Caco-2 (cell line): ENCODE results near the gene KCNJ8. TPM values are rescaled to one million over a fixed set of nuclear protein-coding genes. Genes with fewer than 3 reads are reported as not detected.
"Not testable (repeated sequence)": the region's sequence is repeated elsewhere in the genome, so short reads cannot be mapped to it uniquely, and the experiment has no call there.

Experiments
- BruUV-seq: library from RNA; stranded (reverse); fragments of 400-500 nt; replicated peaks from 2 replicates; lab custom pipeline; 2021; lab: Mats Ljungman, UMichigan
- CTCF ChIA-PET: fragments of 300-600 bp; sonication (Branson Sonifier 250); formaldehyde crosslinking; loops from one replicate; lab custom pipeline; 2022; ENCODE audit warnings: antibody characterized with exemption; lab: Charles Lee
- POLR2A ChIA-PET: fragments of 300-600 bp; sonication (Branson Sonifier 250); formaldehyde crosslinking; loops from one replicate; lab custom pipeline; 2022; ENCODE audit warnings: antibody characterized with exemption; lab: Charles Lee
- DNase-seq, 2 experiments: peaks; one replicate each; pipeline versions ENCODE4 v3.0.0 to v3.0.0-alpha.2; 2020 to 2022
- H3K27me3 ChIP-seq: replicated peaks from 2 replicates; pipeline ENCODE4 v1.6.0; 2011; ENCODE audit warnings: low read length; ENCODE audit not compliant: control insufficient read depth, insufficient read depth
- H3K36me3 ChIP-seq: 2 replicates; pipeline ENCODE4 v1.5.1; 2011; ENCODE audit warnings: low read length; ENCODE audit not compliant: control insufficient read depth, insufficient read depth
- H3K4me1 ChIP-seq: fragments of 250-450 bp; sonication (Bioruptor Pico); 2 replicates; pipeline ENCODE4 v1.5.1; 2020; ENCODE audit warnings: mild to moderate bottlenecking
- H3K4me3 ChIP-seq: 2 replicates; pipeline ENCODE4 v1.5.1; 2011; ENCODE audit warnings: low read depth, mild to moderate bottlenecking, control low read depth, low read length
- H3K9me3 ChIP-seq: fragments of 250-450 bp; sonication (Bioruptor Pico); 2 replicates; pipeline ENCODE4 v1.5.1; 2020; ENCODE audit warnings: mild to moderate bottlenecking, moderate library complexity
- H3K27ac Mint-ChIP-seq: one replicate; pipeline ENCODE4 v1.8.0; 2022; ENCODE audit warnings: mixed read lengths; ENCODE audit not compliant: unreplicated experiment
- H3K27me3 Mint-ChIP-seq: one replicate; pipeline ENCODE4 v1.8.0; 2022; ENCODE audit warnings: mixed read lengths; ENCODE audit not compliant: insufficient read depth, unreplicated experiment
- H3K36me3 Mint-ChIP-seq: one replicate; pipeline ENCODE4 v1.8.0; 2022; ENCODE audit warnings: mild to moderate bottlenecking, mixed read lengths; ENCODE audit not compliant: insufficient read depth, unreplicated experiment
- H3K4me1 Mint-ChIP-seq: one replicate; pipeline ENCODE4 v1.8.0; 2022; ENCODE audit warnings: low read depth, mixed read lengths; ENCODE audit not compliant: unreplicated experiment
- H3K4me3 Mint-ChIP-seq: one replicate; pipeline ENCODE4 v1.8.0; 2022; ENCODE audit warnings: mild to moderate bottlenecking, moderate library complexity, mixed read lengths; ENCODE audit not compliant: unreplicated experiment
- H3K9me3 Mint-ChIP-seq: one replicate; pipeline ENCODE4 v1.8.0; 2022; ENCODE audit warnings: mixed read lengths; ENCODE audit not compliant: unreplicated experiment
- CTCF ChIP-seq, 2 experiments: fragments of 200-600 bp in 1 of 2; IDR thresholded peaks; 1 replicate in 1 of 2; 2 replicates in 1 of 2; pipeline versions ENCODE4 v1.5.1 to v1.8.0; 2011 to 2022; ENCODE audit warnings: antibody characterized with exemption in 1 of 2, control low read depth in 1 of 2, inconsistent platforms in 1 of 2, low read depth in 1 of 2, low read length in 1 of 2, mild to moderate bottlenecking in 1 of 2, moderate library complexity in 1 of 2; ENCODE audit not compliant: insufficient read depth in 1 of 2, severe bottlenecking in 1 of 2, unreplicated experiment in 1 of 2
- intact Hi-C: fragments of 100-400 bp; cut with micrococcal nuclease; formaldehyde crosslinking; loops from one replicate; pipeline ENCODE4 v1.10.0; 2022; ENCODE audit not compliant: unreplicated experiment
- total RNA-seq: library from RNA; stranded (reverse); gene quantifications from 2 replicates; pipeline ENCODE4 v1.2.3, GENCODE V29; 2022

Gene KCNJ8
- total RNA-seq, 1 experiment from 2014 or later, result 88.7 TPM

GRCh38 chr12:21800011-21800410, 25.5 kb upstream of the KCNJ8 start:
- H3K27ac Mint-ChIP-seq, result peak overlapping the region; percentile 29
- 0 out of 2 replicates have a peak, but pooled peaks cover 2% of the 10 kb centered on the region for H3K9me3 ChIP-seq
- no peaks in the 10 kb centered on the region for H3K27me3 Mint-ChIP-seq
- peak in 1 of 2 experiments; percentile 47 for DNase-seq
- peaks cover 7% of the 10 kb centered on the region for H3K4me1 Mint-ChIP-seq
- H3K27me3 ChIP-seq, result no peaks in the 10 kb centered on the region
- H3K4me1 ChIP-seq, result peaks cover 34% of the 10 kb centered on the region
- peaks cover 19% of the 10 kb centered on the region for H3K36me3 Mint-ChIP-seq
- no peaks in the 10 kb centered on the region for H3K9me3 Mint-ChIP-seq
- H3K4me3 ChIP-seq, result no peak overlapping the region
- no peak overlapping the region for H3K4me3 Mint-ChIP-seq
- POLR2A ChIA-PET, result no interaction called here
- no peak for TF ChIP-seq CTCF (IDR thresholded peaks at IDR 0.05; ENCODE audit: insufficient read depth in 1 of 2, low read depth in 1 of 2, low read length in 1 of 2, severe bottlenecking in 1 of 2, unreplicated experiment in 1 of 2)
- BruUV-seq, result no TSS peak
- H3K36me3 ChIP-seq, result no peaks in the 10 kb centered on the region
- CTCF ChIA-PET, result no interaction called here
- intact Hi-C loops, result loop anchor here (1.0 to 2.0 kb wide), 2 partner anchors 19 to 25 kb away; partner anchors contain the start of gene KCNJ8

GRCh38 chr12:21797539-21797938, 23.0 kb upstream of the KCNJ8 start:
- DNase-seq, result no peak
- TF ChIP-seq CTCF (IDR thresholded peaks at IDR 0.05; ENCODE audit: insufficient read depth in 1 of 2, low read depth in 1 of 2, low read length in 1 of 2, severe bottlenecking in 1 of 2, unreplicated experiment in 1 of 2), result no peak
- intact Hi-C loops, result no loop called here
- peaks cover 7% of the 10 kb centered on the region for H3K4me1 Mint-ChIP-seq
- no peak overlapping the region for H3K27ac Mint-ChIP-seq
- Histone ChIP-seq H3K27me3 (no peaks in the 10 kb centered on the region), H3K4me1 (peaks cover 34% of the 10 kb centered on the region), H3K9me3 (peaks cover 10% of the 10 kb centered on the region; the same call in 1 of the 2 replicates), H3K4me3 (no peak overlapping the region), H3K36me3 (no peaks in the 10 kb centered on the region)
- ChIA-PET CTCF (no interaction called here), POLR2A (no interaction called here)
- peaks cover 21% of the 10 kb centered on the region for H3K9me3 Mint-ChIP-seq
- BruUV-seq, result no TSS peak
- H3K27me3 Mint-ChIP-seq, result no peaks in the 10 kb centered on the region
- H3K4me3 Mint-ChIP-seq, result no peak overlapping the region
- H3K36me3 Mint-ChIP-seq, result peaks cover 7% of the 10 kb centered on the region

- no peak overlapping the region for H3K27ac Mint-ChIP-seq
- POLR2A ChIA-PET, result no interaction called here
- BruUV-seq, result no TSS peak
- peaks cover 16% of the 10 kb centered on the region for H3K4me1 ChIP-seq
- TF ChIP-seq CTCF (IDR thresholded peaks at IDR 0.05; ENCODE audit: insufficient read depth in 1 of 2, low read depth in 1 of 2, low read length in 1 of 2, severe bottlenecking in 1 of 2, unreplicated experiment in 1 of 2), result no peak
- no peak for DNase-seq
- H3K36me3 Mint-ChIP-seq, result peaks cover 11% of the 10 kb centered on the region
- H3K9me3 ChIP-seq, result peaks cover 10% of the 10 kb centered on the region; the same call in 1 of the 2 replicates
- H3K4me3 ChIP-seq, result no peak overlapping the region
- no peak overlapping the region for H3K4me3 Mint-ChIP-seq
- CTCF ChIA-PET, result no interaction called here
- no peaks in the 10 kb centered on the region for H3K27me3 Mint-ChIP-seq
- no peaks in the 10 kb centered on the region for H3K36me3 ChIP-seq
- H3K4me1 Mint-ChIP-seq, result peaks cover 7% of the 10 kb centered on the region
- H3K9me3 Mint-ChIP-seq, result peaks cover 34% of the 10 kb centered on the region
- intact Hi-C loops, result no loop called here
- no peaks in the 10 kb centered on the region for H3K27me3 ChIP-seq
Measured at GRCh38 chr12:21795648-21796328, 21.3 kb upstream of the KCNJ8 start.

- POLR2A ChIA-PET, H3K4me3 ChIP-seq, H3K27ac Mint-ChIP-seq, intact Hi-C loops, H3K36me3 ChIP-seq, H3K4me1 ChIP-seq, H3K27me3 Mint-ChIP-seq, CTCF ChIA-PET, BruUV-seq, H3K4me3 Mint-ChIP-seq, H3K4me1 Mint-ChIP-seq, H3K27me3 ChIP-seq, DNase-seq: not testable (repeated sequence)
- H3K9me3 ChIP-seq, result peaks cover 11% of the 10 kb centered on the region; the same call in 1 of the 2 replicates
- Mint-ChIP-seq H3K36me3 (peaks cover 11% of the 10 kb centered on the region), H3K9me3 (peaks cover 41% of the 10 kb centered on the region)
Measured at GRCh38 chr12:21794807-21795595, 20.5 kb upstream of the KCNJ8 start.
